H1 (cell line): Measurements from ENCODE around the gene MORC2. TPM values are rescaled to one million over a fixed set of nuclear protein-coding genes. Genes with fewer than 3 reads are reported as not detected.

Experiments
- RAD21 ChIP-seq, 2 experiments: IDR thresholded peaks in 1 of 2; conservative IDR thresholded peaks in 1 of 2; 2 replicates each; pipeline ENCODE4 v1.6.1; 2011; ENCODE audit warnings: low read depth in 2 of 2, low read length in 2 of 2, improper control_type of control experiment in 1 of 2, inconsistent platforms in 1 of 2, mild to moderate bottlenecking in 1 of 2, moderate library complexity in 1 of 2
- polyA plus RNA-seq, 7 experiments: library from polyadenylated mRNA; depleted of rRNA in 3 of 7; stranded (reverse) in 5 of 7; unstranded in 2 of 7; fragments of >200 nt in 5 of 7; fragments of 200-250 nt in 2 of 7; gene quantifications; 1 replicate in 5 of 7; 2 replicates in 1 of 7; 4 replicates in 1 of 7; pipeline versions ENCODE4 v1.2.1 to v1.2.3, GENCODE V29; 2011 to 2013; ENCODE audit warnings: missing spikeins in 2 of 7, mixed read lengths in 2 of 7
- total RNA-seq: library from RNA; stranded (reverse); fragmentation: NEBNext Ultra II Directional; extraction: Animal tissue kit (Norgen Biotek cat#: 25700); gene quantifications from 2 replicates; pipeline ENCODE4 v1.2.1, GENCODE V29; 2021

The MORC2 gene
- total and polyA plus RNA-seq, 2 of the 8 experiments (the other 6 are each of a cell fraction or from before 2014, with no cell fraction given), result 15.4 to 68.0 TPM

DNA sequence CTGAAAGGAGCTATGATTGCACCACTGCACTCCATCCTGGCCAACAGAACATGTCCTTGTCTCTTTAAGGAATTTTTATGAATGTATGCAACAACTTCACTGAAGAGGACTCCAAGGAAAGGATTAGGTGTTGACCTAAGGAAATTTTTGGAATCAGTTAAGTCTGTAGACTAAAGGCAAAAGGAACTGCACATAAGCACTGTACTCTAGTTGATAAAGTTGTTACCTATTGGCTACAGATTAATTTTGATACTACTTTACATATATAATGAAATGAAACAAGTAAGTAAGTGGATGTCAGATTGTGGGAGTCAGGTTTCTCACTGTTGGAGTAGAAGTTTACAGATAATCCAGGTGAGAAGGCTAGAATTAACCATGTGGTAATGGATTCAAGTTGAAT, 37.0 kb upstream of the MORC2 start (continued):
- no peak for TF ChIP-seq RAD21 (IDR thresholded peaks at IDR 0.05 in 1 of 2, conservative IDR thresholded peaks at IDR 0.05 in 1 of 2; ENCODE audit: low read depth in 2 of 2, low read length in 2 of 2)
- TF ChIP-seq, all 59 proteins: peak for 0
